AG10803 (cell line): Measurements from ENCODE around the gene CD209.

Experiments
- DNase-seq: peaks from one replicate; pipeline ENCODE4 v3.0.0; 2010; ENCODE audit warnings: low read depth
- H3K4me3 ChIP-seq: 2 replicates; pipeline ENCODE4 v1.5.1; 2011; ENCODE audit warnings: mild to moderate bottlenecking, low read length, control low read depth
- TF ChIP-seq, protein P1 (sequence below): conservative IDR thresholded peaks from 2 replicates; pipeline ENCODE4 v1.5.1; 2011; ENCODE audit warnings: mild to moderate bottlenecking, low read length, control low read depth, inconsistent platforms

CD209 gene

DNA sequence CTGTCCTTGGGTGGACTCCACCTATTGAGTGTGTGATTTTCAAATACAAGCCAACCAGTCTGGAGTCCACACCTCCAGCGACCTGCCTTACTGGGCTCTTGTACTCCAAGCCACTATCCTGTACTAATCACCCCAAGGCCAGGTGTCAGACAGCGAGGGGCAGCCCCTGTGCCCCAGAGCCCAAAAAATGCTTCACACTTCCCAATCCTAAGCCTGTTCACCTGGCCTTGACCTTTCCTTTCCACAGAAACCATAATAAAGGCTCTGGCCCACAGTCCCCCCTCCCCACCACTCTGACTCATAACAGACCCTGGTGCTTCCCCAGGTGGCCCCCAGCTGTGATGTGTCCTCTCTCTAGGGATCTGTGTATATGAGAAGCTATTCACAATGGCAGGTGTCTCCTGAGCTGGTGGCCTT lies 3.9 kb downstream of the CD209 start:
- TF ChIP-seq, protein P1, sequence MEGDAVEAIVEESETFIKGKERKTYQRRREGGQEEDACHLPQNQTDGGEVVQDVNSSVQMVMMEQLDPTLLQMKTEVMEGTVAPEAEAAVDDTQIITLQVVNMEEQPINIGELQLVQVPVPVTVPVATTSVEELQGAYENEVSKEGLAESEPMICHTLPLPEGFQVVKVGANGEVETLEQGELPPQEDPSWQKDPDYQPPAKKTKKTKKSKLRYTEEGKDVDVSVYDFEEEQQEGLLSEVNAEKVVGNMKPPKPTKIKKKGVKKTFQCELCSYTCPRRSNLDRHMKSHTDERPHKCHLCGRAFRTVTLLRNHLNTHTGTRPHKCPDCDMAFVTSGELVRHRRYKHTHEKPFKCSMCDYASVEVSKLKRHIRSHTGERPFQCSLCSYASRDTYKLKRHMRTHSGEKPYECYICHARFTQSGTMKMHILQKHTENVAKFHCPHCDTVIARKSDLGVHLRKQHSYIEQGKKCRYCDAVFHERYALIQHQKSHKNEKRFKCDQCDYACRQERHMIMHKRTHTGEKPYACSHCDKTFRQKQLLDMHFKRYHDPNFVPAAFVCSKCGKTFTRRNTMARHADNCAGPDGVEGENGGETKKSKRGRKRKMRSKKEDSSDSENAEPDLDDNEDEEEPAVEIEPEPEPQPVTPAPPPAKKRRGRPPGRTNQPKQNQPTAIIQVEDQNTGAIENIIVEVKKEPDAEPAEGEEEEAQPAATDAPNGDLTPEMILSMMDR: no peak

DNA sequence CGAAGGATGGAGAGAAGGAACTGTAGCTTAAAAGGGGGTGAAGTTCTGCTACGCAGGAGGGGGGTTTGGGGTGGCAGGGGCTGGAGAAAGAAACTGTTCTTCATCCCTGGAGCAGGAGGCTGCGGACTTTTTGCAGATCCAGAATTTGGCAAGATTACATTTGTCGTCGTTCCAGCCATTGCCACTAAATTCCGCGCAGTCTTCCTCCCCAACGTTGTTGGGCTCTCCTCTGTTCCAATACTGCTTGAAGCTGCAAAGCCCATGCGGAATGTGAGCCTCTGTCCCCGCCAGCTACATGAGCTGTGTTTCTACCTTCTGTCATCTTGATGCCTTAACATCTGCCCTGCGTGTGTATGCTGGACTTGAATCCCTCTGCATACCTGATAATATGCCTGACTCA lies 4.3 kb downstream of the CD209 start:
- no peak overlapping the region for H3K4me3 ChIP-seq
- TF ChIP-seq, protein P1: no peak
- DNase-seq: no peak

More for the DNA sequence above, 3.9 kb downstream of the CD209 start:
- no peak overlapping the region for H3K4me3 ChIP-seq
- no peak for DNase-seq

DNA sequence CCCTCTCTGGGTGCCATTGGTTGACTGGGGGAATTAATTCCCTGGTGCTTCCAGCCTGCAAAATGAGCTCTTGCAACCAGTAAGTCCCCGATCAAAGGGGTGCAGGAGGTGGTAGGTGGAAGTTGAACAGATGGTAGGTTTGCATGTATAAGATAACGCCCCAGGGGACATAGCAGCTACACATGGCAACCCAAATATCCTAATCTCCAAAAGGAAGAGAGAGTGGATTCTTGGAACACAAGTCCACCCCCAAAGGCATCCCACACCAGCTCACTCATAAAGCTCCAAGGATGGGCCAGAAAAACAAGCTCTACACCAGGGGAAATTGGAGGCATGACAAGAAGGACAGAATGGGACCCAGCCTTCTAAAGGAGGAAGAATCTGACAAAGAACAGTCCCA lies 4.8 kb downstream of the CD209 start:
- TF ChIP-seq, protein P1: no peak
- no peak for DNase-seq
- no peak overlapping the region for H3K4me3 ChIP-seq

DNA sequence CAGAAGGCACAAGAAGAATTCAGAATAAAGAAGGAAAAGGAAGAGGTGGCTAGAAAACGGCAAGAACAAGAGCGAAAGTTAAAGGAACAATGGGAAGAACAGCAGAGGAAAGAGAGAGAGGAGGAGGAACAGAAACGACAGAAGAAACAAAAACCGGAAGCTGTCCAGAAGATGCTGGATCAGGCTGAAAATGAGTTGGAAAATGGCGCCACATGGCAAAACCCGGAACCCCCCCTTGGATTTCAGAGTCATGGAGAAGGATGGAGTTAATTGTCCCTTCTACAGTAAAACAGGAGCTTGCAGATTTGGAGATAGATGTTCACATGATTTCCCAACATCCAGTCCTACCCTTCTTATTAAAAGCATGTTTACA lies 6.7 kb downstream of the CD209 start:
- no peak for DNase-seq
- TF ChIP-seq, protein P1: no peak
- no peak overlapping the region for H3K4me3 ChIP-seq

DNA sequence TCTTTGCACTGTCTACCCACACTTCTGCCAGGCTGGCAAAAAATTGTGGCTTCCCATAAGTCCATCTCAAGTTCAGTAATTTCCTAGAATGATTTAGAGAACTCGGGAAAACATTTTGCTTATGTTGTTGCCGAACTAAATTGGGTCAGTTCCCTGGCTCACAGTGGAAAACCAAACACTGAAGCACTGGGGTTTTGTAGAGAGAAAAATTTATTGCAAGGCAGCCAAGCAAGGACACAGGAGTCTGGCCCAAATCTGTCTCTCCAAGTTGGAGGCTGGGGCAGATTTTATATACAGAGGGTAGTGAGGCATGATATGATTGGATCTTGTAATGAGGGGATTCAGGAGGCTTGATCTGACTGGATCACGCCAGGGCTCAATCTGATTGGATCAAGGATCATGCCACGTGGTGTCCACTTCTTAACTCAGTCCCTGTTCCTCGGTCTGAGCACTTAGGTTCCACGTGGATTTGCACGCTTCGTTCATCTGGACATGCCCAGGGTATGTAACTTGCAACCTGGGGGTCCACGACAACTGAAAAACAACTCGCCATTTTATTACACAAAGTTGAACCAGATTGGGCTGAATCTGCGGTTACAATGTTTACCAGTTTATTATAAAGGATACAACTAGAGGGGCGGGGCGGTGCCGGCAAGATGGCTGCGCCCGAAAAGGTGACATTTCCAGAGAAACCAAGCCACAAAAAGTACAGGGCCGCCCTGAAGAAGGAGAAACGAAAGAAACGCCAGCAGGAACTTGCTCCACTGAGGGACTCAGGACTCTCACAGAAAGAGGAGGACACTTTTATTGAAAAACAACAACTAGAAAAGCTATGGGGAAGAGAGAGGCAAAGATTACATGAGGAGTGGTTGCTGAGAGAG lies 7.3 kb downstream of the CD209 start:
- TF ChIP-seq, protein P1: no peak
- DNase-seq: no peak
- no peak overlapping the region for H3K4me3 ChIP-seq

DNA sequence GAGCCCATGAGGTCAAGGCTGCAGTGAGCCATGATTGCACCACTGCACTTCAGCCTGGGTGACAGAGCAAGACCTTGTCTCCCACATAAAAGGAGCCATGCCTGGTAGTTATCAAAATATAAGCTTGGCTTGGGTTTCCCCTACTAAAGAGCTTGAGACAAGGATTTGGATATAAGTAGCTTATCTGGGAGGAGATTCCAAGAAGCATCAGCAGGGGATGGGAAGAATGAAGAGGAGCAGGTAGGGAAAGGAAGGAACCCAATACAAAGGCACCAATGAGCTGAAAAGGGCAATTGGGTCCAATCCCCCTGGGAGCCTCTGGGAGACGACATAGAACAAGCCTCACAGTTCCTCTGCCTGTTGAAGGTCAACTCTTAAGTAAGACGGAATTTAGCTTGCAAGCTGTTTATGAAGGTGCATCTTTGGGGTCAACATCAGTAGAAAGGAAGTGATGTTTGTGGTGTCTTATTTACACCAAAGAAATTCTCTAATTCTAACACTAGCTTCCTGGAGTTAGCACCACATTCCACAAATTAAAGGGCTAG lies 8.1 kb downstream of the CD209 start:
- no peak overlapping the region for H3K4me3 ChIP-seq

More for the DNA sequence above, 8.1 kb downstream of the CD209 start:
- TF ChIP-seq, protein P1: no peak
- no peak for DNase-seq
